ENCODE data around the gene PDIA4. TPM values are rescaled to one million over a fixed set of nuclear protein-coding genes. Genes with fewer than 3 reads are reported as not detected.

PDIA4 gene
- total RNA-seq, 1 experiment from 2014 or later, result 335 TPM

DNA sequence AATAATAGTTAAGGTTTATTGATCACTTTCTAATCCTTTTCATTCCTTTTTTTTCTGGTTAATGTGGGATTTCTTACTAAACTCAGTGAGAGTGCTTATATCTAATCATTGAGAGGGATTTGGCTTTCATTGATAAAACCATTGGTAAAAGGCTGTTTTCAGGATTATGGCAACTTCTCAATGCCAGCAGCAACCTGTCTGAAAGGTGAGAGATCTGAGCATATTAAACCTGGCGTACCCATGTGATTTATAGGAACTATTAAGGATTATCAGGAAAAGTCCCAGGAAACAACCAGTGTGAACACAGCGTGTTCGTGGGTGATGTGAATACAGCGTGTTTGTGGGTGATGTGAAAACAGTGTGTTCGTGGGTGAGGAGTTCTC lies 65.9 kb downstream of the PDIA4 start:
- Histone ChIP-seq H3K27me3 (ENCODE audit: control insufficient read depth, insufficient read depth, low read length) (no peaks in the 10 kb centered on the region), H3K4me3 (ENCODE audit: insufficient read depth, low read depth, low read length) (peak overlapping the region; percentile 48), H3K36me3 (replicated peaks; ENCODE audit: control insufficient read depth, insufficient read depth, low read length) (no peaks in the 10 kb centered on the region)
- no peak for DNase-seq

- Histone ChIP-seq H3K27me3 (ENCODE audit: control insufficient read depth, insufficient read depth, low read length) (no peaks in the 10 kb centered on the region), H3K4me3 (ENCODE audit: insufficient read depth, low read depth, low read length) (no peak overlapping the region), H3K36me3 (replicated peaks; ENCODE audit: control insufficient read depth, insufficient read depth, low read length) (no peaks in the 10 kb centered on the region)
- DNase-seq, result no peak
Measured at GRCh38 chr7:148959726-148960125, 68.6 kb downstream of the PDIA4 start.

DNA sequence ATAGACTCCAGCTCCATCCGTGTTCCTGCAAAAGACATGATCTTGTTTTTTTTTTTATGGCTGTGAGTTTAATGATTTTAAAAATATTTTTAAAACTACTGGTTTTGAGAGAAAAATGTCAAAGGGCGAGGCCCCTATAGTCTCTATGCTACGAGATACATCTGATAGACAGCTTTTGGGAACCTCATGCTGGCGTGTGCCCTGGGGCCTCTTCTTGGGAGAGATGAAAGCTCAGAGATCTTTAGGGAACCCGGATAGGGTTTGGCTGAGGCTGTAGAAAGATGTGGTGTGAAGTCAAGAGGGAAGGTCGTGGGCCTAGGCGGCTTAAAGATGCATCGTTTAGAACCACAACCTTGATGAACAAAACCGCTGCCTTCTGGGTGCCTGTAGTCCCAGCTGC lies 70.2 kb downstream of the PDIA4 start:
- no peaks in the 10 kb centered on the region for H3K36me3 ChIP-seq (replicated peaks; ENCODE audit: control insufficient read depth, insufficient read depth, low read length)
- no peak for DNase-seq
- no peak overlapping the region for H3K4me3 ChIP-seq (ENCODE audit: insufficient read depth, low read depth, low read length)
- H3K27me3 ChIP-seq (ENCODE audit: control insufficient read depth, insufficient read depth, low read length), result no peaks in the 10 kb centered on the region

- H3K4me3 ChIP-seq (ENCODE audit: insufficient read depth, low read depth, low read length), result no peak overlapping the region
- H3K27me3 ChIP-seq (ENCODE audit: control insufficient read depth, insufficient read depth, low read length), result no peaks in the 10 kb centered on the region
- DNase-seq, result peak; percentile 42
- H3K36me3 ChIP-seq (replicated peaks; ENCODE audit: control insufficient read depth, insufficient read depth, low read length), result no peaks in the 10 kb centered on the region
Measured at GRCh38 chr7:148954766-148955165, 73.5 kb downstream of the PDIA4 start.

GRCh38 chr7:148953676-148954075 lies 74.6 kb downstream of the PDIA4 start:
- no peak overlapping the region for H3K4me3 ChIP-seq (ENCODE audit: insufficient read depth, low read depth, low read length)
- H3K36me3 ChIP-seq (replicated peaks; ENCODE audit: control insufficient read depth, insufficient read depth, low read length), result no peaks in the 10 kb centered on the region
- H3K27me3 ChIP-seq (ENCODE audit: control insufficient read depth, insufficient read depth, low read length), result no peaks in the 10 kb centered on the region
- no peak for DNase-seq

Other genes with a start within 250 kb of the PDIA4 start
- 18.4 and 19.2 TPM in 2 replicates for gene EZH2, start 144.2 kb downstream of the PDIA4 start, total RNA-seq (2014; rRNA removed; shearing (Covaris generic))
- gene ZNF786, start 62.2 kb upstream of the PDIA4 start, total RNA-seq (2014; rRNA removed; shearing (Covaris generic)), result 6.4 and 7.5 TPM in 2 replicates
- 3.0 and 4.6 TPM in 2 replicates for gene ZNF425, start 97.8 kb upstream of the PDIA4 start, total RNA-seq (2014; rRNA removed; shearing (Covaris generic))
- 43.0 and 55.2 TPM in 2 replicates for gene ZNF398, start 118.9 kb upstream of the PDIA4 start, total RNA-seq (2014; rRNA removed; shearing (Covaris generic))
- 32.8 and 34.1 TPM in 2 replicates for gene ZNF282, start 167.0 kb upstream of the PDIA4 start, total RNA-seq (2014; rRNA removed; shearing (Covaris generic))
- 9.7 and 10.7 TPM in 2 replicates for gene ZNF212, start 211.1 kb upstream of the PDIA4 start, total RNA-seq (2014; rRNA removed; shearing (Covaris generic))
- 3.2 and 6.1 TPM in 2 replicates for gene ZNF783, start 233.7 kb upstream of the PDIA4 start, total RNA-seq (2014; rRNA removed; shearing (Covaris generic))